NCI-H82 (cell line): ENCODE results near the gene BSN.
A peak's percentile ranks its signal among the peaks of the same experiment; 100 is the strongest.

Experiments
- DNase-seq: peaks from one replicate; lab custom pipeline; 2025; lab: John Stamatoyannopoulos, UW

The BSN gene

DNA sequence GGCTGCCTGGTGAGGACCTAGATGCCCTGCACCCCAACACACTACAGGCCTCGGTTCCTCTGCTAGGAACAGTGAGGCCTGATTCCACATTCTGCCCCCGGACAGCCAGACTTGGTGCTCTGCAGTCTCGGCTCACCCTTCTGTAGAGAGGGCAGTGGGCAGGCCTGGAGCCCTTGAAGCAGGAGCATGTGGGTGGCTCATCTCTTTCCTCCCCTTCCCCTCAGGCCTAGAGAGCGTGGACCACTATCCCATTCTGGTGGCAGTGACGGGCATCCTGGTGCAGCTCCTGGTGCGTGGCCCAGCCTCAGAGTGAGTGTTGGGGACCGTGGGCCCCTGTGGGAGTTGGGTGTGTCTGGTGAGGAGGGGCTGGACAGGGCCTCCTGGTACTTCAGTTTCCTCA is 161.9 kb downstream of the BSN start:
- DNase-seq: no peak

DNA sequence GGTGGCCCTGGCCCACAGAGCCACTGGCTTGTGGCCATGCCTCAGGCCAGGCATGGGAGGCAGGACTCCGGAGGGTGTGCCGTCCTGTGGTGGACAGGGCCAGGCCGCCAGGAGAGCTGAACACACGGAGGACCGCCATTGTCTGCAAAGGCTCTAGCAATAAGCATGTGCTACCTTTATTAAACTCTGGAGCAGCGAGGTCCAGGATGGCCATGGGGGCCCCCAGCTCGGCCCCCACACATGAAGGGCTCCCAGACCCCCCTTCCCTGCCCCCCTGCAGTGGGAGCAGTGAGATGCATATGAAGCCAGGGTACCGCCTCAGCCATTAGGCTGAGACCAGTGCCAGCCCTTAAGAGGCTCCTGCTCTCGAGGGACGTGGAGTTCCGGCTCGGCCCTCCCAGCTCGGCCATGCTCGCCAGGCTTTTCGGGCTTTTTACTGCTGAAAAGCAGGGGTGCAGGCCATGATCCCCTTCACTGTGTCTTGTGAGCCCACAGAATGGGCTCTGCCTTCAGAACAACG is 162.5 kb downstream of the BSN start:
- no peak for DNase-seq

DNA sequence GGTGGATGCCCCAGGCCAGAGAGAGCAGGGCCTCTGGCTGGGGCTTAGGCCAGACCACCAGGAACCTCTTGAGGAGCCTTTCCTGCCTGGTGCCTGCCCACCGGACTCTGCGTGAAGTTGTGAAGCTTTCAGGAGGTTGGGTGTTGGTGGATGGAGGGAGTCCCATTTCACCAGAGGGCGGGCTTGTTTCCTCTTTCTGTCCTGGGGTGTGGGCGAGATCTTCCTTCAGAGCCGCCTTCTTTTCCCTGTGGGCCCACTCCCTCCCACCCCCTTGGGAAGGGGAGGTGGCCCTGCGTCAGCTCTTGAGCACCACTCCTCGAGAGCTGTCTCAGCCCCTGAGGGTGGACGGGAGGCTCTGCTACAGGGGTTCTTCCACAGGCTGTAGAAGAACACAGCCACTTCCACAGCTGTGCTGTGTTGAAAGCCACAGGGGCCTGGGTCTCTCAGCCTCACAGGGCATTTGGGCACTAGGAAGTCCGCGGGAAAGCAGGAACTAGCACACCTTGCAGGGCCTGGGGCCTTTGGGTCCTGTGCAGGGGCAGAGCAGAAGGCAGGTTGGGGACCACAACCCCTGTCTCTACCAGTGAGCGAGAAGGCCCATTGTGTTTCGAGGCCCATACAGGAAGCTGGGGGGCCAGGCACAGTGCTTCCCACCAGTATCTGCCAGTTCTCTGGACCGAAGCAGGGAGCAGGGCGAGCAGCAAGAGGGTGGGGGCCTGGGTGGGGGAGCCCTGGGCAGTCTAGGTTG is 163.1 kb downstream of the BSN start:
- DNase-seq: no peak

DNA sequence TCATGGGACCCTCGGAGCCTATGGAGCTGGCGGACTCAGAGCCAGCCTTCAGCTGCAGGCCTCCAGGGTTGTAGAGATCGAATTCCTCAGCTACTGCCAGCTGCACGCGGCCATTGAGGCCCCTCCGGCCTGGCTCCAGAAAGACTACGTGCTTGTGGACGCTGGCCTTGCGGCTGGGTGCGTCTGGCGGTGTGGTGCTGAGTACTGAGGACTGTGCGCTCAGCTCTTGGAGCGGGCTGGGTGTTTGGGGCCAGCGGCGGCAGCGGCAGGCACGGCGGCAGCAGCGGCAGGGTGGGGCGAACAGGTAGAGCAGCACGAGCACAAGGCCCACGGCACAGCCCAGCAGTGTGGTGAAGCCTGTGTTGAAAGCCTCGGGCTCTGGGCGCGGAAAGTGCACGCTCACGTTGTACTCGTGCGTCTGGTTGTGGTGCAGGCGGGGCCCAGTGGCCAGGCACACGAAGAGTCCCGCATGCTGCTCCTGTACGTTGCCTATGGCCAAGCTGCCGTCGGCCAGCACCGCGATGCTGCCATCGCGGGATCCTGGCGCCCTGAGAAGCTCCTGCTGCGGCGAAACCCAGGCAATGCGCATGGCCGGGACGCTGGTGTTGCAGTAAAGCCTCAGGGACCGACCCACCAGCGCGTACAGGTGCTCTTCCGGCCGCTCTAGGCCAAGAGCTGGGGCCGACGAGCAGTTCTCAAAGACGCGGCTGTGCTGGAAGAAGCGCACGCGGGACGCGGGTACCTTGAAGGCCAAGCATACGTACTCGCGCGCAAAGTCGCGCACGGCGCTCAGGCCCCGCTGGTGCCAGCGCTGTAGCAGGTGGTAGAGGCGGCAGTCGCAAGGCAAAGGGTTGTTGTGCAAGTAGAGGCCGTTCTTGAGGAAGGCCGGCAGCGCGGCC is 163.9 kb downstream of the BSN start:
- DNase-seq: no peak

DNA sequence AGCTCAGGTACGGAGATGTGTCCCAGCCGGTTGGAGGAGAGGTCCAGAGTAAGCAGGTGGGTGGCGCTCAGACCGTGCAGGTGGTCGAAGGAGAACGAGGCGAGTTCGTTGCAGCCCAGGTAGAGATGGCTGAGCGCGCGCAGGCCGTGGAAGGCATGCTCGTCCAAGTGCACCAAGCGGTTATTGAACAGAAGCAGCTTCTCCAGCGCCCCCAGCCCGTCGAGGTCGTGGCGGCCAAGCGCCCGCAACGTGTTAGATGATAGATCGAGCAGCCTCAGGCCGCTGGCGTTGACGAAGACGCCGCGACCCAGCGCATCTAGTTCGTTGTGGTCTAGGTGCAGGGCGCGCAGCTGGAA is 164.6 kb downstream of the BSN start:
- peak; percentile 52 for DNase-seq

DNA sequence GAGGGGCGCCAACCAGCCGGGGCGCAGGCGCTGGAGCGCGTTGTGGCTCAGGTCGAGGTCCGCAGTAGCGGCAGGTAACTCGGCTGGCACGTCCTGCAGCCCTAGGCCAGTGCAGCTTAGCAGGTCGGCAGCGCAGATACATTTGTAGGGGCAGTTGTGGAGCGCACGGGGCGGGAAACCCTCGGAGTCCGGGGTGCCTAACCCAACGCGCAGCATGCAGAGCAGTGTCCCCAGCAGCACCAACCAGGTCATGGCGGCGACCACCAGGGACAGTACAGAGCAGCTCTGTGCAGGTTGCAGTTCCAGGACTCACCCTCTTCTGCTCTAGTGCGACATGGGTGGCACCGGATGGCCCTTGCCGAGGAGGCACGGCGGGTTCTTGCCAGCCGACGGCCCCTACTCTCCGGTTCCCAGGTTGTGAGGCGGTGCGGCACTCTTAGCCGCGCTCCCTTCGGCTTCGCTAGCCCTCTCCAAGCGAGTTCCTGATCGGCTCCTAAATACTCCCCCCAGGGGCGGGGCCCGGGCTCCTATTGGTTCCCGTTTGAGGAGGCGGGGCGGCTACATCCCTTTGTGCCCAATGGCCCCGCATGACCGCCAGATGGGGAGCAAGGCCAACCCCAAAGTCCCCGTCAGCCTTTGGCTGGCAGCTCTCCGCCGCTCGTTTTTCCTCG is 165.1 kb downstream of the BSN start, which contains the start of gene AMIGO3:
Gene AMIGO3, minus strand, starts transcription at position 471 of the 671 bp plus-strand sequence. Its CDS starts 219 bp downstream, at position 252.
- peak; percentile 97 for DNase-seq
